Kidney (tissue), 14 donors: ENCODE results near the gene CPE. TPM values are rescaled to one million over a fixed set of nuclear protein-coding genes. Genes with fewer than 3 reads are reported as not detected.

Source experiments
- DNase-seq, 5 donors: peaks; one replicate each; pipeline ENCODE4 v3.0.0-alpha.2; 2013 to 2020
- FAIRE-seq: peaks from 2 replicates; lab custom pipeline; 2012; peaks lifted over from hg19 to GRCh38; lab: Jason Lieb, UNC
- H3K27ac ChIP-seq, 2 donors: one replicate each; pipeline ENCODE4 v1.7.0; 2013; ENCODE audit warnings: low read depth in 2 of 2, low read length in 2 of 2, inconsistent platforms in 1 of 2
- H3K27me3 ChIP-seq: one replicate; pipeline ENCODE4 v1.7.1; 2013; ENCODE audit warnings: low read length, inconsistent platforms; ENCODE audit not compliant: control insufficient read depth, insufficient read depth
- H3K36me3 ChIP-seq, 3 donors: one replicate each; pipeline versions ENCODE4 v1.7.0 to v1.7.1; 2013; ENCODE audit warnings: low read length in 3 of 3, control low read depth in 1 of 3, inconsistent platforms in 1 of 3; ENCODE audit not compliant: insufficient read depth in 3 of 3, control insufficient read depth in 2 of 3
- H3K4me1 ChIP-seq, 3 donors: one replicate each; pipeline versions ENCODE4 v1.7.0 to v1.7.1; 2013; ENCODE audit warnings: low read length in 3 of 3, inconsistent platforms in 1 of 3, low read depth in 1 of 3; ENCODE audit not compliant: control insufficient read depth in 2 of 3, insufficient read depth in 2 of 3
- H3K4me3 ChIP-seq, 3 donors: one replicate each; pipeline versions ENCODE4 v1.7.0 to v1.8.1; 2013; ENCODE audit warnings: low read length in 3 of 3, control low read depth in 1 of 3, inconsistent platforms in 1 of 3
- H3K9ac ChIP-seq, 3 donors: one replicate each; pipeline versions ENCODE4 v1.7.0 to v1.7.1; 2013; ENCODE audit warnings: low read length in 3 of 3, control low read depth in 1 of 3, inconsistent platforms in 1 of 3
- H3K9me3 ChIP-seq, 3 donors: one replicate each; pipeline versions ENCODE4 v1.7.0 to v1.7.1; 2013; ENCODE audit warnings: low read length in 3 of 3, control low read depth in 1 of 3, inconsistent platforms in 1 of 3; ENCODE audit not compliant: control insufficient read depth in 2 of 3, insufficient read depth in 1 of 3
- CTCF ChIP-seq: IDR thresholded peaks from 3 replicates; pipeline ENCODE4 v1.5.1; 2012; ENCODE audit warnings: mild to moderate bottlenecking, moderate library complexity, borderline replicate concordance; ENCODE audit not compliant: insufficient read depth; ENCODE audit errors: extremely low read depth
- intact Hi-C: fragments of 100-400 bp; cut with DNase I; formaldehyde crosslinking; loops from one replicate; pipeline ENCODE4 v1.11.1; 2022
- polyA plus RNA-seq: library from polyadenylated mRNA; stranded (reverse); fragments of 350-450 nt; fragmentation: Illumina TruSeq; extraction: RNeasy Lipid Tissue Mini Kit (QIAGEN cat#74804); gene quantifications from one replicate; pipeline ENCODE4 v1.2.3, GENCODE V29; 2014; ENCODE audit warnings: low read depth, low replicate concordance; ENCODE audit not compliant: insufficient read depth
- total RNA-seq: library from RNA; stranded (reverse); fragmentation: NEBNext Ultra II Directional; extraction: Animal tissue kit (Norgen Biotek cat#: 25700); gene quantifications from one replicate; pipeline ENCODE4 v1.2.1, GENCODE V29; 2021
- donor health status: control.
- donor health status: control.
- donor health status: control.
- donor health status: control.
- donor health status: control.
- donor health status: DM: yes; HTN: yes; CAD: no.
- donor health status: Normal renal cell carcinoma (clear cell type).

The CPE gene
- total and polyA plus RNA-seq, 2 donors from 2014 or later = 24.2 to 87.7 TPM

- Histone ChIP-seq H3K9me3 (no peaks in the 10 kb centered on the region), H3K9ac (no peak overlapping the region), H3K27me3 (no peaks in the 10 kb centered on the region), H3K4me3 (no peak overlapping the region), H3K27ac (no peak overlapping the region), H3K36me3 (no peaks in the 10 kb centered on the region), H3K4me1 (no peaks in the 10 kb centered on the region)
- TF ChIP-seq CTCF = no peak
- intact Hi-C loops = no loop called here
- DNase-seq (peak in 1 of 5 donors; percentile 39), FAIRE-seq (no peak)
Observed at GRCh38 chr4:165388756-165389155, 9.9 kb downstream of the CPE start.

- H3K4me1 ChIP-seq = no peaks in the 10 kb centered on the region
- FAIRE-seq = no peak
- H3K27ac ChIP-seq = no peak overlapping the region
- TF ChIP-seq CTCF = no peak
- H3K9ac ChIP-seq = no peak overlapping the region
- no peaks in the 10 kb centered on the region for H3K36me3 ChIP-seq
- no peak for DNase-seq
- H3K9me3 ChIP-seq = no peaks in the 10 kb centered on the region
- no peaks in the 10 kb centered on the region for H3K27me3 ChIP-seq
- H3K4me3 ChIP-seq = no peak overlapping the region
- intact Hi-C loops = no loop called here
Observed at GRCh38 chr4:165393051-165393450, 14.2 kb downstream of the CPE start.

GRCh38 chr4:165393704-165394103, 14.9 kb downstream of the CPE start:
- no peaks in the 10 kb centered on the region for H3K27me3 ChIP-seq
- H3K4me3 ChIP-seq = no peak overlapping the region
- peak in 1 of 5 donors; percentile 32 for DNase-seq
- intact Hi-C loops = no loop called here
- no peak for TF ChIP-seq CTCF
- no peak overlapping the region for H3K9ac ChIP-seq
- FAIRE-seq = no peak
- H3K27ac ChIP-seq = no peak overlapping the region
- H3K9me3 ChIP-seq = no peaks in the 10 kb centered on the region
- no peaks in the 10 kb centered on the region for H3K36me3 ChIP-seq
- no peaks in the 10 kb centered on the region for H3K4me1 ChIP-seq

- no peak for FAIRE-seq
- intact Hi-C loops = no loop called here
- DNase-seq = no peak
- Histone ChIP-seq H3K9ac (no peak overlapping the region), H3K27me3 (no peaks in the 10 kb centered on the region), H3K27ac (no peak overlapping the region), H3K4me3 (no peak overlapping the region), H3K9me3 (no peaks in the 10 kb centered on the region), H3K4me1 (no peaks in the 10 kb centered on the region), H3K36me3 (no peaks in the 10 kb centered on the region)
- no peak for TF ChIP-seq CTCF
Observed at GRCh38 chr4:165394275-165394674, 15.5 kb downstream of the CPE start.
